8988T (cell line): Measurements from ENCODE around the gene ENTPD6.
A peak's percentile ranks its signal among the peaks of the same experiment; 100 is the strongest.

Experiments used
- DNase-seq: peaks from one replicate; pipeline ENCODE4 v3.0.0; 2011

ENTPD6 gene

DNA sequence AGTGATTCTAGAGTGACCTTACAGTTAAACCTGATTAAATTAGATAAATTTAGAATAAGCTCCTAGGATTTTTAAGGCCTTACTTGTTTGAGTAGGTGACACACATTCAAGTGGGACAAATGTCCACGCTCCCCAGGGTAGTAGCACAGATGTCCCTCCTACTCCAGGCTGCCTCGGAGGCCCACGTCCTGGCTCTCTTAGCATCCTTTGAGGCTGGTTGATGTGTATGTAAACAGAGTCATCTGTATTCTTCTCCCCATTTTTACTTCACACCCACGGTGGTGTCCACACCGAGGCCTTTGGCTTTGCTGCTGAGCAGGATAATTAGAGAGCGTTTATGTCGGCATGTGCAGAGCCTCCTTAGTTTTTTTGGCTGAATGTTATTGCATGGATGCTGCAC lies 15.8 kb downstream of the ENTPD6 start:
- no peak for DNase-seq

DNA sequence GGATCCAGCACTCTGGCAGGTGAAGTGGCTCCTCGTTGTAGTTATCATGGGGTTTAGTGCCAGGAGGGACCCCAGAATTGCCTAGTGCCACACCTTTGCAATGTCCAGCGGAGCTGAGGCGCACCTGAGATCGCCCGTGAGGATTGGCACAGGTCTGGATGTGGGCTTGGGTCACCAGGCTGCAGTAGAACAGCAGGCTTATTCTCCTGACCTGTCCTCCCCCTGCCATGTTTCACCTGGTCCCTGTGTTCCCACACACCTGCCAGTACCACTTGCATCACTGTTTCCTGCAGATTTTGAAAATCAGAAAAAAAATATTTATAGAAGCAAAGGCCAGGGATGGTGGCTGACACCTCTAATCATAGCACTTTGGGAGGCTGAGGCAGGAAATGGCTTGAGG lies 16.7 kb downstream of the ENTPD6 start:
- DNase-seq = no peak

DNA sequence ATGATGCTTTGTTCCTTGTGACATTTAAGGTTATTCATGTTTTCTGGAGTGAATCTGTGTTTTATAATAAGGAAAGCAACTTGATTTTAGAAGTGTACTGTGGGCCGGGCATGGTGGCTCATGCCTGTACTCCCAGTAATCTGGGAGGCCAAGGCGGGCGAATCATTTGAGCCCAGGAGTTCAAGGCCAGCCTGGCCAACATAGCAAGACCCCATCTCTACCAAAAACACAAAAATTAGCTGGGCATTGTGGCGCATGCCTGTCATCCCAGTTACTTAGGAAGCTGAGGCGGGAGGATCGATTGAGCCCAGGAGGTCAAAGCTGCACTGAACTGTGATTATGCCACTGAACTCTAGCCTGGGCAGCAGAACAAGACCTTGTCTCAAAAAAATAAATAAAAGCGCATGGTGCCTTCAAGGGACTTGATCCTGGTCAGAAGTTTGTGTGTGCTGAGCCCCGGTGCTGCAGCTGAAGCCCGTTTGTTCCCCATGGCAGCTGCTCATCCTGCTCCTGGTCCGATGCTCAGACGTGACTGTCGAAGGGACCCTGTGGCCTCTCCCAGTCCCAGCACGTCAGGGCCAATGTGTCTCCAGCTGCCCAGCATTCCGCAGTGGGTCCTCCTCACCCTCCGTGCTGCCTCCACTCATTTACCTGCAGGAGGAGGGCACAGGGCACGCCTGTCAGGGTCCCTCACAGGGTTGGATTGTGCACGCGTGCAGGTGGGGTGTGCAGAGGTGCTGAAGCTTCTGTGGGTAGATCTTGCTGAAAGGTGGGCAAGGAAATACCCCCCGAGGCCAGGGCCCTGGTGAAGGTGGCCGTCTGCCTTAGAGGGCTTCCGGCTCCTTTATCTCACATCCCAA lies 18.3 kb downstream of the ENTPD6 start:
- no peak for DNase-seq

DNA sequence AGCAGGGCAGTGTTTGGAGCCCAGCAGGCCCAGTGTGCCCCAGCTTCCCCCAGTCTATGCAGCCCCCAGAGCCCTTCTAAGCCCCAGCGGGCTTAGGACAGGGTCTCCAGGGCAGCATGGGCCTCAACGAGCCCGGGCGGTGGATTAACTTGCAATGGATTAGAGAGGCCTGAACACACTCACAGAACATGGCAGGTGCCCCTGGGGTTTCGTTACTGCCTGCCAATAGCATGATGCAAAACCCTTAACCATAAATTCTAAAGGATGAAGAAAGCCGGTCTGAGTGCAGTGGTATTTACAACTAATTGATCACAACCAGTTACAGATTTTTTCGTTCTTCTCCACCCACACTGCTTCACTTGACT lies 18.9 kb downstream of the ENTPD6 start:
- no peak for DNase-seq

DNA sequence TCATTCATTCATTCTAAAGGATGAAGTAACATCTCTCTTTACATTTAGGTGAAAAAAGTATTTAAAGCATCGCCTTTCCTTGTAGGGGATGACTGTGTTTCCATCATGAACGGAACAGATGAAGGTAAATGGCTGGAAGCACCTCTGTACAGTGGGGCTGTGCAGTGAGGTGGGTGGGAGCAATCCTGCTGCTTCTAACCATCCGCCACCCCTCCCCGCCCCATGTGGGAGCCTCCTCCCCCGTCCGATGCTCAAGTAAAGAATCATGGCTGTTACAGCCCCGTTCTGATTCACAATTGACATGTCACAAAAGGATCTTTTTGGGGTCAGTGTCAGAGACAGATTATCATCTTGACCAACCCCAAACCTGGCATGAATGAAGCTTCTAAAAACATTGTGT lies 19.3 kb downstream of the ENTPD6 start:
- DNase-seq = no peak

DNA sequence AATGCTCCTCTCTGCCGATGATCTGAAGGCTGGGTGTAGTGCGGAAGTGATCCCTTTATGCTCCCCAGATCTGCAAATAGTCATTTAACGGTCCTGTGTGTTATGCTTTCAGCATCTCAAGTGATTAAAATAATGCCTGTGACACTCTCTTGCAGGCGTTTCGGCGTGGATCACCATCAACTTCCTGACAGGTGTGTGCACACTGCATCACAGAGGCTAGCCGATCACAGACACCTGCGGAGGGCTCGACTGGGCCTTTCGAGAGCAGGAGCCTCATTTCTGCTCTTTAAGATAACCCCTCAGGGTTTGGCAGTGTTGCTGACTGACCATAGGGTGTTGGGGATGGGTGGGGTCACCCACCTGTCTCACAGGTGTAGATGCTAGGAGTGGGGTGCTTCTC lies 20.0 kb downstream of the ENTPD6 start:
- no peak for DNase-seq

DNA sequence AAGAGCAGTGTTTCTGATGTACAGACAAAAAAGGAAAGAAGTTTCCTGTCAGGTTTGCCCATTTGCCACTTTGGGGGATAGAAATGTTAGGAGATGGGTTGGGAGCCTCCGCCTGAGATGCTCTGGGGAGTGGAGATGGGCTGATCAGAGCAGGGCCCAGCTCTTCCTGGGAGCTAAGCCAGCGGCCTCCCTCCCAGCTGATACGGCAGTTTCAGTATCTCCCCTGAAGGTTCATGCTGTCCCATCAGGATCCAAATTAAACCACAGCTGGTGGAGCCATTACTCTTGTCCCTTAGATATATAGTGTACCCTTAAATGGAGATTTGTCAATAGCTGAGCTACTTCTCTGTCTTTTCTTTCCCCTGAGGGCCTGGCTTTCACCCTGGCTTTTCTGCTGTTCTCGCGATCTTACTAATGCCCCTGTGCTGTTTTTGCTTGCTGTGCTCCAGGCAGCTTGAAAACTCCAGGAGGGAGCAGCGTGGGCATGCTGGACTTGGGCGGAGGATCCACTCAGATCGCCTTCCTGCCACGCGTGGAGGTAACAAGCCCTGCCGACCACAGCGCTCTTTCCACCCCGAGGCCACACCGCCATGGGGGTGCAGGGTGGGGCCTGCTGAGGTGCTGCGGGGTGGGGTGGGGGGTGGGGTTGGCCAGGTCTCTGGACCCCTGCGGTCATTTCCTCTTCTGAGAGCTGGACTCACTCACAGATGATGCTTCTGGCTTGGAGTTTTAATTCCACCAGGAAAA lies 20.9 kb downstream of the ENTPD6 start:
- DNase-seq = no peak

DNA sequence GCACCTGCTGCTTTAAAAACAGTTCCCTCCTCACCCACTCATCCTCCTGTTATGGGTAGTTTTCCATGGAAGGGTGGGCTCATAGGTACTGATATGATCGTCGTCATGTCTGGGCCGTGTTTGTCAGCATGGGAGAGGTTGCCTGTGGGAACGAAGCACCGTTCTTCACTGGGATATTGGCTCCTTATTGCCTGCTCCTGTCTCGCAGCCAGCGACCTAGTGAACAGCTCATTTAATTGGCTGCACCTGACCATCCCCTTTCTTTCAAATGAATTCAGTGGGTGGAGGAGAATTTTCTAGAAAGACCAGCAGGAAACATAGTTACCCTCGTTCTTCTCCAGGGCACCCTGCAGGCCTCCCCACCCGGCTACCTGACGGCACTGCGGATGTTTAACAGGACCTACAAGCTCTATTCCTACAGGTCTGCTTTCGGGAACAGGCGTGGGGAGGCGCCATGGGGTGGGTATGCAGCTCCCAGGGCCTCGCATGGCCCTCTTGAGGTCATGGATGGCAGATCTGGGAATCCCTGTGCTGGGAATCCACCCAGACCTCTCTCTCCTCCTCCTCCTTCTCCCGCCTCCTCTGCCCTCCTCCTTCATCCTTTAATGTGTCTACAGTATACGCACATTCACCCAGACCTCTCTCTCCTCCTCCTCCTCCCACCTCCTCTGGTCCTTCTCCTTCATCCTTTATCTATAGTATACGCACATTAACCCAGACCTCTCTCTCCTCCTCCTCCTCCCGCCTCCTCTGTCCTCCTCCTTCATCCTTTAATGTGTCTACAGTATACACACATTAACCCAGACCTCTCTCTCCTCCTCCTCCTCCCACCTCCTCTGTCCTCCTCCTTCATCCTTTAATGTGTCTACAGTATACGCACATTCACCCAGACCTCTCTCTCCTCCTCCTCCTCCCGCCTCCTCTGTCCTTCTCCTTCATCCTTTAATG lies 21.9 kb downstream of the ENTPD6 start:
- DNase-seq = no peak

DNA sequence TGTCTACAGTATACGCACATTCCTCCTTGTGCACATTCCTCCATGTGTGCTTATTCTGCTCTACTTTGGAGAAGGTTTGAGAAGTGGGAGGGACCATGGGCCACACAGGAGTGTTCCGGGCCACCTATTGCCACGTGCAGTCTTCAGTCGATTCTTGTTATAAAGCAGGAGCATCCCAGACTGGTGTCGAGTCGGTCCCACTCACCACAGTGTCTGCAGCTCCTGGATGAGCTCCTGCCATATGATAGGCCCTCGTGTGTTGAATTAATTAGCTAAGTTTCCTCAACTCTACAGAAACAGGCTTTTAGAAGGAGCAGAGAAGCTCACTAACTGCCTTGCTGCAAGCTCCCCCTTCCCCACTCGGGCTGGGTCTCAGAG lies 22.6 kb downstream of the ENTPD6 start:
- no peak for DNase-seq

DNA sequence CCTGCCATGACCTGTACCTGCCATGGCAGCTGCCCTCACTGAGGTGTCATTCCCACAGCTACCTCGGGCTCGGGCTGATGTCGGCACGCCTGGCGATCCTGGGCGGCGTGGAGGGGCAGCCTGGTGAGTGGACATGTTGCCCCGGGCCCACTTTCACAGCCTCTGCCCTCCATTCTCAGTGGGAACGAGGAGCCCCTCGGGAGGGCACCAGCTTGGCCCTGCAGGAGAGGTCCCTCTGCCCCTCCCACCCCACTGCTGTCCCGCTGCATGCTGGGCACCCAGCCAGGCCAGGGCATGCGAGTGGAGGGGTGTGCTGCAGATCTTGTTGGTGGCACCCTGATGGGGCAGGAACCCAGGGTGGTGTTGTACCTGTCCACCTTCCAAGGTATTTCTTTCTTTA lies 23.0 kb downstream of the ENTPD6 start:
- DNase-seq = no peak

DNA sequence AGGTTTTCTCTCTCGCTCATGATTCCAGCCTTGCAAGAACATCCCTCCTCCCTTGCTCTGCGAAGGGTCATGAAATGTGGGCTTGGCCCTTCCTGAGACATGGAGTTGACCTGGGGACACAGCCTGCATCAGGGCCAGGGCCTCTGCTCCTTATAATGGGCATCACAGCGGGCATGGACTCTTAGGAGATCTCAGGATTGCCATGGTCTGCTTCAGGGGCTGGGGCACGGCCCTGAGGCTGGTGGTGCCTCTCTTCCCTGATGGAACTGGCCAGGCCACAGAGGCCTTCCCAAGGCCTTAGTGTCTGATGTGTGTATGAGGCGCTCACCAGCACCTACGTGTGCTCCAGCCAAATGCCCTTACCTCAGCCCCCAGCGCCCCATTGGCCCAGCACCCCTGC lies 23.9 kb downstream of the ENTPD6 start:
- no peak for DNase-seq

DNA sequence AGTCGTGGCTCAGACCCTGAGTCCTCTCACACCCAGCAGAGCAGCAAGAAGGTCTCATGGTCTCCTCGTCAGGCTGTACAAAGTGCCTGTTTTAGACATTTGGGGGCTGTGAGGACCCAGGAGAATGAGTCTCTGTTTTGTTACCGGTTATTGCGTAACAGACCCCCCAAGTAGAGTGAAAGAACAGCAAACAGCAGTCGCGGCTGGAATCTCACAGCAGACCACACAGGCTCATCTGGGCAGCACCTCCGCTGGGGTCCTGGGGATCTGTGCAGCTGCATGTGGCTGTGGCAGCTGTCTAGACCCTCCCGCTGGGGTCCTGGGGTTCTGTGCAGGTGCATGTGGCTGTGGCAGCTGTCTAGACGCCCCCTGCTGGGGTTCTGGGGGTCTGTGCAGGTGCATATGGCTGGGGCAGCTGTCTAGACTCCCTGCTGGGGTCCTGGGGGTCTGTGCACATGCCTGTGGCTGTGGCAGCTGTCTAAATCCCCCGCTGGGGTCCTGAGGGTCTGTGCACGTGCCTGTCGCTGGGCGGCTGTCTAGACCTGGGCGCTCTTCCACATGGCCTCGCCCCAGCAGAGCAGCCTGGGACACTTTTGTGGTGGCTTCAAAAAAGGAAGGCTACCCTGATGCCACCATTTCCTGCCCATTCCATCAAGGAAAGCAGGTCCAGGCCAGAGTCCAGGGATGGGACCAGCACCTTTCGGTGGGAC lies 24.7 kb downstream of the ENTPD6 start:
- DNase-seq = no peak

DNA sequence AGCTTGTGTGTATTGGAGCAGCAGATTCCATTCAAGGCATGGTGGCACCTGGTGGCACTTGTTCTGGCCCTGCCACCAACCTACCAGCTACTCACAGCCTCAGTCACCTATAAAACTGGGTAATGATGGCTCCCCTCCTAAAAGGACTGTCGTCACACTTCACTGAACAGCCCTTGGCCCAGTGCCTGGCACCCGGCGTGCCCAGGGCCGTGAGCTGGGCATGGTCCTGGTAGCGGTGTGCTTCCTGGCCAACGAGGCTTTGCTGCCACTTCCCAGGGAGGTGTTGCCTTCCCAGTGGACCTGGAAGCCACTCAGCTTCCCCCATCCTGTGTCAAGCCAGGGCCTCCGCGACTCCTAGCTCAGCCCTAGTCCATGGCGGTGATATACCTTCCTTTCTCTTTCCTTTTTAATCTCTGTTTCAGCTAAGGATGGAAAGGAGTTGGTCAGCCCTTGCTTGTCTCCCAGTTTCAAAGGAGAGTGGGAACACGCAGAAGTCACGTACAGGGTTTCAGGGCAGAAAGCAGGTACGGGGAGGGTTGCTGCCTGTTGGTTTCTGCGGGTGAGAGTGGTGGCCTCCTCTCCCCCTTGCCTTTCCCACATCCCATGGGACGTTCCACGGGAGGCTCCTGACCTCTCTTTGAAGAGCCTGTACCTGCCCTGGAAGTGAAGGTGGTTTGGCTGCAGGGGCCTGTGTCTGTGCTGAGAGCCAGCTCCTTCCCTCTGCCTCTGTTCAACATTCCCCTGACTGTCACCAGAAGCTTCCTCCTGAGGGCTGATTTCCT lies 25.5 kb downstream of the ENTPD6 start:
- DNase-seq = no peak

DNA sequence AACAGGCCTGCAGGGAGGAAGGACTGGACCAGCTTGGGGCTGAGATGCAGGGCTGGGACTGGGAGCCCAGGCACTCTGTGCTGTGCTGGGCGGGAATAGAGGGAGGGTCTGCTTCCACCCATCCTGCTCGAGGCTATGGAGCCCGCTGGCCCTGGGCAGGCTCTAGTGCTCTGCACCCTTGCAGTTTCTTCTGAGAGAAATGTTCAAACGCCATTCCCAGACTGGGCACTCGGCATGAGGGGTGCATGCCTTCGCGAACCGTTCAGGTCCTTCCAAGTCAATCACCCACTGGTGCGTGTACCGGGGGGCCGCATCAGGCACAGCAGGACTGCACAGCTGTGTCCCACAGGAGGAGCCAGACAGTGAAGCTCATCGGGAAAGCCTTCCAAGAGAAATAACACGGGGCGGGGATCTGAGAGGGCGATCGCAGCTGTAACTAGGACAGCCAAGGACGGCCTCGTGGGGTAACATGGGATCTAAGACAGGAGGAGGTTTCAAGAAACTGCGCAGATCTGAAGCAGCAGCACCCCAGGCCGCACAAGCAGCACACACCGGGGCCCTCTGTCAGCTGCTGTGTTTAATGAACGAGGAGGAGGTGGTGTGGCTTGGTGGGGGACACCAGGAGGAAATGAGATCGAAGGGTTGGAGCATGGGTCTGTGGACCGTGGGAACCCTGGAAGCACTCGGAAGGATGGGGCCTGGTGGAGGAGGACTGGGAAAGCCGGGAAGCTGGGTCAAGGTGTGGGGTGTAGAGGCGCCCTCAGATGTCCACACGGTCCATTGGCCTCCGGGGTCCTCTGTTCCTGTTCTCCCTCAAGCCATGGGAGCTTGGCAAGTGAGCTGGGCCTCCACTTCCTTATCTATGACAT lies 26.3 kb downstream of the ENTPD6 start:
- DNase-seq = no peak

DNA sequence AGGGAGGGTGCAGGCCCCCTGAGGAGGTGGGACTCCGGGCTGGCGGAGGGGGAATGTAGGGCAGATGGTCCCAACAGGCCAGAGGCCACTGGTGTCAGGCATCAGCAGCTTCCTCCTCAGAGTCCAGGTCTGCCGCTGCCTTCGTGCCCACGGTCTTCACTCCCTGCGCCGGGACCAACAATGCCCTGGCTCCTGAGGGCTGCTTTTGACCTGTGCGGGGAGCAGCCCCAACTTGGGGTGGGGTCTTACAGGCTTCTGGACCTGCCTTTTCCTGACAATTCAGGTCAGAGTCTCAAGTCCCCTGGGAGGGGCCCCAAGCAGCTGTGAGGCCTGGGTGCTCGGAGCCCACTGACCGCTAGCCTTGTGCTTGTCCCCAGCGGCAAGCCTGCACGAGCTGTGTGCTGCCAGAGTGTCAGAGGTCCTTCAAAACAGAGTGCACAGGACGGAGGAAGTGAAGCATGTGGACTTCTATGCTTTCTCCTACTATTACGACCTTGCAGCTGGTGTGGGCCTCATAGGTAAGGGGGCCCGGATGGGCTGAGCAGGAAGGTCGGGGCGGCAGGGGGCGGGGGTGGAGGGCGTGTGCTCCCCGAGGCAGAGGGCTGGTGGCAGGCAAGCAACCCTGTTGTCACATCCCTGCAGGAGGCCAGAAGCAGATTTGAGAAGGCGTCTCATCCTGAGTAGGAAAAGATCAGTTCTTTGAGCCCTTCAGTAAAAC lies 27.1 kb downstream of the ENTPD6 start:
- no peak for DNase-seq

DNA sequence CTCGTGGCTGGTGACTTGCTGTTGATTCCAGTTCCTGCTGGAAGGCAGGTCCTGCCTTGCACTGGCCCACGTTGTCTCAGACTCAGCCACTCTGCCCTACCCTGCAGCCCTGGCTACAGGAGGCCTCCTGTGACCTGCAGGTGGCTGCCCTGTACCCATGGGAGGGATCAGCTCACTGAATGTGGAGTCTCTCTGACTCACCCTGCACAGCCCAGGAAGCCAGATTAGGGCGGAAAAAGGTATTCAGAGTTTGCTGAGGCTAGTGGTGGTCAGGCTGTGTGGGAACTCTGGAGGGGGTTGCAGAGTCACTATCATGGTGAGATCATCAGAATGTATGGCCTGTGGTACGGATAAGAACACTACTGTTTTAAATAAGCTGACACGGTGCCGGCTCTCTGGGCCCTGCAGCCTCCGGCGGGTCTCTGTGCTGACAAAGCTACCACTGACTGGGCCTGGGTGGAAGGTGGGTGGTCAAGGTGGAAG lies 27.7 kb downstream of the ENTPD6 start:
- DNase-seq = peak; percentile 96

DNA sequence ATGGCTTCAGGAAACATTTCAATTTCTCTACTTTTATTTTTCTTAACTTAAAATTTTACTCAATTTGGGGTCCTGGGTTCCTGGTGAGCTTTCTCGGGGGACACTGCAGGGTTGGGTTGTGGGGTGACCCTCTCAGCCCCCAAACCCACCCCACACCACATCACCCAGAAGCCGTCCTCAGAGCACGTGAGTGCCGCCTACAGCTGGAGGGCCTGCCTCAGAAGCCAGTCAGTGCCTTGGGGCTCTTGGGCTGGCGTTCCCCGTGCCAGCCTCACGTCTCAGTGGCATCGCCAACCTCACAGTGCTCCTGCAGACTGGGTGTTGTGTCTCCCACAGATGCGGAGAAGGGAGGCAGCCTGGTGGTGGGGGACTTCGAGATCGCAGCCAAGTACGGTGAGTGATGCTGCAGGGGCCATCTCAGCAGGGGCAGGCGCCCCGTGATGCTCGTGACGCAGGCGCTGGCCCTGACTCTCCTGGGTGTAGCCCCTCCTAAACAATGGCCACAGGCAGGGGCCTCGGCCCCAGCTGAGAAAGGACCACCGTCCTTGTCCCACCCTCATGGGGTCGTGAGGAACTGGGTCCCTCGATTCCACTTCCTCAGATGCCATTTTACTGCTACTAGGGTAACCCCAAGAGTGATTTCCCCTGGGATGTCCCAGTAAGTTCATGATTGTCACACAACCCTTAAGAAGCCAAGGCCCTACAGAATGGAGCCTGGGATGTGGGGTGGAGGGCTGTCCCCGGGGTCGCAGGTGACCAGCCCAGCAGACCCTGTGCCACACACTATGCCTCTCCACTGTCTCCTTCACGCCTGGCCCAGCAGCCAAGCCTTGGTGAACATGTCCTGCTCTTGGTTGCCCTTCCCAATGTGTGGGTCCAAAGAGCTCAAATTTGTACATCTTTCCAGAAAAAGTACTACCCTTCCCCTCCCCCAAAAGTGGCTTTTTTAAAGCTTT lies 28.5 kb downstream of the ENTPD6 start:
- DNase-seq = no peak

DNA sequence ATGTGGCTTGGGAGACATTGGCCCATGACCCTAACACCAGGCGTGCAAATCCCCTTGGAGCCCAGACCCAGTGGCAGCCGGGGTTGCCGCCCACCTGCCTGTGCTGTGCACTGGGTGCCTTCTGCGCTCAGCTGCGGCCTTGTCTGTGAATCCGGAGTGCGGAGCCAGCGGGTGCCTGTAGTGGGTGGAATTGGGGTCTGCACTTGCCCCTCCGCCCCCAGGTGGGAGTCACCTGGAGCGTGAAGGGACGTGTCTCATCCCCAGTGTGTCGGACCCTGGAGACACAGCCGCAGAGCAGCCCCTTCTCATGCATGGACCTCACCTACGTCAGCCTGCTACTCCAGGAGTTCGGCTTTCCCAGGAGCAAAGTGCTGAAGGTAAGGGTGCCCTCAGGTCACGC lies 29.4 kb downstream of the ENTPD6 start:
- DNase-seq = no peak
